RWPE1 (cell line): ENCODE results near the gene IRF7.
A peak's percentile ranks its signal among the peaks of the same experiment; 100 is the strongest.

Experiments
- CTCF ChIA-PET: fragments of 350-600 bp; sonication (Branson Sonifier 250); formaldehyde crosslinking; extraction: SDS; loops from one replicate; lab custom pipeline; 2021; lab: Yijun Ruan, JAX
- POLR2A ChIA-PET: fragments of 400-600 bp; formaldehyde crosslinking; extraction: SDS; loops from one replicate; lab custom pipeline; 2020; ENCODE audit warnings: antibody characterized with exemption; ENCODE audit not compliant: low non-redundant PET; lab: Yijun Ruan, JAX
- DNase-seq: peaks from one replicate; pipeline ENCODE4 v3.0.0; 2012; ENCODE audit warnings: low spot score
- H3K27ac ChIP-seq: fragments of 450-650 bp; 2 replicates; pipeline ENCODE4 v1.5.1; 2017
- CTCF ChIP-seq: fragments of 450-650 bp; conservative IDR thresholded peaks from 2 replicates; pipeline ENCODE4 v1.5.1; 2017; ENCODE audit warnings: low read depth, mild to moderate bottlenecking

Gene IRF7

GRCh38 chr11:617912-618682, 2.3 kb upstream of the IRF7 start:
- ChIA-PET POLR2A (interaction anchor here (0.6 kb wide), 1 partner anchor 42 kb away, joined by 4 read pairs; no protein-coding TSS in a partner anchor), CTCF (no interaction called here)
- no peak for DNase-seq
- no peak for TF ChIP-seq CTCF
- peak overlapping the region; percentile 1; the same call in 1 of the 2 replicates for H3K27ac ChIP-seq

- TF ChIP-seq CTCF: no peak
- CTCF ChIA-PET: no interaction called here
- no peak for DNase-seq
- H3K27ac ChIP-seq: peak overlapping the region; percentile 88; the same call in 1 of the 2 replicates
- POLR2A ChIA-PET: no interaction called here
Measured at GRCh38 chr11:617199-617911, 1.6 kb upstream of the IRF7 start.

DNA sequence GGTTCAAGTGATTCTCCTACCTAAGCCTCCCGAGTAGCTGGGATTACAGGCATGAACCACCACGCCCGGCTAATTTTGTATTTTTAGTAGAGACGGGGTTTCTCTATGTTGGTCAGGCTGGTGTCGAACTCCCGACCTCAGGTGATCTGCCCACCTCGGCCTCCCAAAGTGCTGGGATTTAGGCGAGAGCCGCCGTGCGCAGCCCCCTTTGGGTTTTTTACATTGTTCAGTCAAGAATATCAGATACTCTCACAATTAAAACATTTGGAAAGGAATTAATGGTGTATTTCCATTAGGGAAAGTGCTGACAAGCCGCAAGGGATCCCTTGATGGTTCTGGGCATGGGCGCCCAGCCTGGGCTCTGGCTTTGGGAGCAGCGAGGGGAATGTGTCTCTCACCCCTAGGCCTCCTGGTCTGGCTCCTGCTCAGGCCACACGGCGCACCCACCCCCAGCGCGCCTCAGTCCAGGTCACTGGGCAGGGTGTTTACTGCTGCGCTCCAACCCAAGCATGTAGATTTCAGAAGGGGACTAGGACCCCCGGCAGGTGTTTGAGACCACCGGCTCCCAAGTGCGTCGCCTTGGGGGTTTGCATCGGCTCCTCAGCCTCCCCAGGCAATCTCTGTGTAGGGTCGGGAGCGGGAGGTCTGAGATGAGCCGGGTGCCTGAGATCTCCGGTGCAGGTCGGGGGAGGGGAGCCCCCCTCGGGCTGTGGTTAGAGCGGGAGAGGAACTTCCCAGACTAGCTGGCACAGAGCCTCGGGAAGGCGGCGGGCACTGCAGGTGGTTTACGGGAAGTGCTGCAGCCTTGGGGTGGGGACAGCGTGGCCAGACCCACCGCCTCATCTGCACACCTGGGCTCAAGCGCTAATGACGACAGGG, 809 bp upstream of the IRF7 start:
- POLR2A ChIA-PET: interaction anchor here (0.7 kb wide), 1 partner anchor 8 kb away, joined by 3 read pairs; no protein-coding TSS in a partner anchor
- DNase-seq: no peak
- CTCF ChIA-PET: no interaction called here
- H3K27ac ChIP-seq: peak overlapping the region; percentile 88
- TF ChIP-seq CTCF: no peak

GRCh38 chr11:614623-615503, 887 bp downstream of the IRF7 start:
- ChIA-PET CTCF (interaction anchor here (0.6 kb wide), 1 partner anchor 64 kb away, joined by 3 read pairs; no protein-coding TSS in a partner anchor), POLR2A (interaction anchor here (0.8 kb wide), 1 partner anchor 8 kb away, joined by 3 read pairs; no protein-coding TSS in a partner anchor)
- TF ChIP-seq CTCF: no peak
- peak overlapping the region; percentile 88 for H3K27ac ChIP-seq
- peak; percentile 21 for DNase-seq

- DNase-seq: peak; percentile 18
- ChIA-PET CTCF (interaction anchor here (0.6 to 0.9 kb wide), 2 partner anchors 63 to 92 kb away, joined by 3 read pairs; partner anchors contain the start of gene EPS8L2), POLR2A (interaction anchor here (0.5 to 0.8 kb wide), 2 partner anchors 193 to 407 kb away, joined by 3 read pairs; partner anchors contain the start of genes BET1L and RIC8A)
- TF ChIP-seq CTCF: no peak
- peak overlapping the region; percentile 88 for H3K27ac ChIP-seq
Measured at GRCh38 chr11:614021-614622, 1.6 kb downstream of the IRF7 start.
